CD4-positive, alpha-beta T cell treated with Interleukin-4 for 1 hour (primary cell): ENCODE data around the gene FRMD6.

Experiments used
- DNase-seq, 2 donors: peaks; one replicate each; pipeline ENCODE4 v3.0.0-alpha.2; 2020 to 2022

The FRMD6 gene

DNA sequence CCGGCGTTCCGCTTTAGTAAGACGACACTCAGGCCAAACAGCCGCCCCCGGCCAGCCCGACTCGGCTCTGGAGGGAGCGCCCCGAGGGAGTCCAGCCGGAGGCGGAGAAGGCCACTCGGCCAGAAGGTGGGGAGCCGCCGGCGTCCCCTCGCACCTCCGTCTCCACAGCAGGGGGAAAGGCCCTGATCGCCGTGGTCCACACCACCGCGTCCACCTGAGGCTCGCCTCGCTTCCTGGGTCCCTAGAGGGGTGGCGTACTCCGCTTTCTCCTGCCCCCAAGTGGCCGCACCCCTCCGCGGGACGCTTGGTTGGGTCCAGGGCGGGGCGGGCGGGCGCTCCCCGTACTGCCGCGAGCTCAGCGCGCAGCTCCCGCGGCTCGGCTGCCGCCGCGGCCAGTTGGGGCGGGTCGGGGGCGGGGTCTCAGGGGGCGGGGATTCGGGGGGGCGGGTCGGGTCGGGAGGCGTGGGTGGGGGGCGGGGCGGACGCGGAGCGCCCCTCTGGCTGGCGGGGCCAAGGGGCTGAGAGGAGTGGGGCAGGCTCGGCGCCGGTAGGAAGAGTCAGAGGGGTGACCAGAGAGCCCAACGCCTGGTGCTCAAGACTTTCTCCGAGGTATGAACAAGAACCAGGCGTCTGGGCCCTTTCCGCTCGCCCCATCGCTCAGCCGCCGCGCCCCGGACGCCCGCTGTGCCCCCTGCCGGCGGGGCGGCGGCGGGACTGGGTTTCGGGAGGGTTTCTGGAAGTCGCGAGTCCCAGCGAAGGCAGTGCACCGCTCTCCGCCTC is at the start of gene FRMD6:
Gene FRMD6 (plus strand): TSS at position 523 of the 780 bp plus-strand sequence. CDS start 37,927 bp downstream, outside the sequence.
- peak; percentile 79 to 87 for DNase-seq

DNA sequence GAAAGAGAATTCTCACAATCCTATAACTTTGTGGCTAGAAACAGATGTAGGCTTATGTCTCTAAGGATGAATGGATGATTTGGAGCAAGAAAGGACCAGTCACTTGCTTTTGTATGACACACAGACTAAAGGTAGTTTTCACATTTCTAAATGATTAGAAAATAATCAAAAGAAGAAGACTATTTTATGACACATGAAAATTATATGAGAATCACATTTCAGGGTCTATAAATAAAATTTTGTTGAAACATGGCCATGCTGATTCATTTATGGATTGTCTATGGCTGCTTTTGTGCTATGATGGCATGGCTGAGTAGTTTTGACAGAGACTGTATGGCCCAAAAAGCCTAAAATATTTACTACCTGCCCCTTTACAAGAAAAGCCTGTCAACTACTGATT is 49.4 kb upstream of the FRMD6 start:
- DNase-seq: no peak

DNA sequence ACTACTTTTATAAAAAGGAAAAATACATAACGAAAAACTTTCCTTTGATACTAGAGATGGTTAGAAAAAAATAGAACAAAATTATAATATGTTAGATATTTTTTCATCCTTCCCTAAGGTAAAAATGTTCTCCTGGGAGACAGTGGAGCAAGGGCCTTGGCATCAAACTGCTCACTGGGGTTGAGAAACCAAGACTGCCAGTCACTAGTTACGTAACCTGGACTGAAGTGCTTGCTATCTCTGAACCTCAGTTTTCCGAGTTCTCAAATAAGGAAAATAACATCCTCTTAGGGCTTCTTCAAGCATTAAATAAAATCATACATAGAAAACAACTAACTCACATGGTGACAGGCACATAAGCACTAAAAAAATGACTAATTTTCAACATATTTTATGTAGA is 48.2 kb upstream of the FRMD6 start:
- no peak for DNase-seq

DNA sequence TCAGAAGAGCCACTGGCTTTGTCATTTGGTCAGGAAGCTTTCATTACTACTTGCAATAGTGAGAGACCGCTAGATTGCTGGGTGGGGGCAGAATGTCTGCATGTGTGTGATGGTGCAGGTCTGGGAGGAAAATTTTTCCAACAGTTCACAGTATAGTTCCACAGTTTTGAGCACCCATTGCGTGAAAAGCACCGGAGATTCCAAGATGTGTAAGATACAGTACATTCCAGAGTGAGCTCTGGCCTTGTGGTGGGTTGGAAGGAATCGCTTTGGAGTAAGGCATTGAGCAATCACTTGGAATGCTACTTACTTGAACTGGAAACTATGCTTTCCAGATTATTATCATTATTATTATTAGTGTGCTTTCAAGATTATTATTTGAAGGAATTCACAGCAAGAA is 47.6 kb upstream of the FRMD6 start:
- no peak for DNase-seq

DNA sequence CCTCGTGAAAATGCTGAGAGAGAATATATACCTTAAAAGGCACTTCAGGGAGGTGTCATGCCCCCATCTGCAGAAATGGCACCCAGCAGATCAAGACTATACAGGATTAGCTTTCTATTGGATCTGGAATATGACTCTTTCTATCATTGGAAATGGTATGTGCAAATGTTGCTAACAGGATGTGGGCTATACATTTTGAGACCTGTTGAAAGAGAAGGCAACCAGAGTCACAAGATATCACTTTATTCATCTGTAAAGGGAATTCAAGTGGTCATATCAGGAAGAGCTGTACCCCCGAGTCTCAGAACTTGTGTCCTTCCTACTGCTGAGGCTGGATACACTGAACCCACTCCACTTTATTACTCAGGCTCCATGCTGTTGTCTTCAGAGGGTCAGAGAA is 46.1 kb upstream of the FRMD6 start:
- no peak for DNase-seq

DNA sequence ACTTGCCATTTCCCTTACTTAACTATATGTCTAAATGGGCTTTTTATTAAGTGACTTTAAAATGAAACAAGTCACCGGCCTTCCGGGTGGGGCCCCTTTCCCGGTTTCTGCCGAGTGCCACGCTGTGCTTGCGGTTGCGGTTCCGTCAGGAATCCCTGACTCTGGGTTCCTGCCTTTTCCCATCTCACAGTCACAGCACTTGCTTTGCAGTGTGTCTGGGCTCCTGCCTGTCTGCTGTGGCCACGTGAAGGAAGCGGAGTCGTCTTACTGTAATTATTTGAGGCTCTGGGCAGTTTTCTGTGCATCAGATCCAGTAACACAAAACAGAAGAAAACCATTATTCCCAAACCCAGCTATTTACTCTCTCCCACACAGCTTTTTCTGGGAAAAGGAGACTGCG is 44.0 kb upstream of the FRMD6 start:
- no peak for DNase-seq

DNA sequence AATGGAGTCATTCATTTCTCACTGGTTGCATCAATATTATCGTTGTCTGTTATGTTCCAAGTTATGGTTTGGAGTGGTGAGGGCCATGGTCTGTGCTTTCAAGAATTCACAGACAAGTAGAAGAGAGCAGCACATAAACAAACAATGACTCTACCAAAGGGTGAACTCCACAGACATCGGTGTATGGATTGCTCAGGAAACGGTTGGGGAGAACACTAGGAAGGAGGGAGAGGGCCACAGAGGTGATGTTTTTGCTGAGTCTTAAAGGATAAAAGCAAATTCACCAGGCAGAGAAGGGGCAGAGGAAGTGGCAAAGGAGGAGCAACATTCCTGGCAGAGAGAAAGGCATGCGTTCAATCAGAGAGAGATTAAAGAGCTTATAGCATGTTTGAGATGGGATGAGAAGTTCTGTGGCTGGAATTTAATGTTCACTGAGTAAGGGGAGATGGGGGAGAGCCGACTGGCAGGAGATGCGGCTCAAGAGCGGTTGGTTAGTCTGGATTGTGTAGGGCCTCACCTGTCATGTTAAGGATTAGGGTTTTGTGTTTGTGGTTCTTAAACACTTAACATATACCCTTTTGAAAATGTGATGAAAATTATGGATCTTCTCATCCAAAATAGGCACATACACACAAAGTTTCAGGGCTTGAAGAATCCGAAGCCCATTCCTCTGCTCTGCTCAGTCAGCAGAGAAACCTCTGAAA is 42.3 kb upstream of the FRMD6 start:
- DNase-seq: no peak

DNA sequence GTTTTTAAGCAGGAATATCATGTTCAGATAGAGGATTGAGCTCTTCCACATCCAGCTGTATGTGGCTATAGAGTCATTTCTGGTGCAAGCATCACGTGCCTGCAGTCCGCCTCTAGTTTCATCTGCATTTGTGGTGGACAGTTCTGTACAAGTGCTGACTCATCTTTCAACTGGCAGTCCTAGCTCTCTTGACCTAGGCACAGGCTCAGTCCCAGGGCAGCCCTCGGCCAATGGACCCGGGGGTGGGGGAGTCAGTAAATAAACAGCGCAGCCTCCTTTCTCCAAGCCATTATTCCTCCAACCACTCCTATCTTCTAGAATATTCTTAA is 41.8 kb upstream of the FRMD6 start:
- no peak for DNase-seq

DNA sequence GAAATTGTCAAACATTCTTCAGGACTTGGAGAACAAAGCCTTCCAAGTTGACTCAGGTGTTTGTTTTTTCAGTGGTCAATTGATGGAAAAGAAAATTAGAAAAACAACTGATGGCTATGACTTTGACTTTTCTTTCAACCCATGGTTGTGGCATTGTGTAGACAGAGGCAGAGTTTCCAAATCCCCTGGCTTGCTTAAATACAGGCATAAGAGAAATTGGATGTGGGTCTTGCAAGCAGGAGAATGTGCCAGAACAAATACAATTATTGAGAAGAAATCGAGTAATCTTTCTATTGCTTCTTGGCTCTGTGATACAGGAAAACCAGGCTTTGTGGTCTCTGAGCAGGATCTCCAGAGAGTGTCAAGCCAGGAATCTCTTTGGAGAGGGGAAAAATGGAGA is 40.9 kb upstream of the FRMD6 start:
- DNase-seq: no peak

DNA sequence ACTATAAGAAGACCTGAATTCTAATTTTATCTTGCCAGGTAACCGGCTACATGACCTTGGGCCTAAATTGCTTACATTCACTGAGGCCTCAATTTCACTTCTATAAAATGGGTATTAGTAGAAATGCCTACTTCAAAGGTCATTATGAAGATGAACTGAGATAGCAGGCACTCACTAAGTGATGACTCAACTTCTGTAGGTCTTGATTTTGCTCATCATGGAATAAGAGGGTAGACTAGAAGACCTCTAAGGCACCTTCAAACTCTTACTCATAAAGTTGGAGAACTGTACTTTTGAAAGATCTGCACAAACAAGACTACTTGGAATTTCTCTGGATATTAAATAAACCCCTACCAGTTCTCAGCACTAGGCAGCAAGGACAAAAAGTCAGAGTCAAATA is 39.3 kb upstream of the FRMD6 start:
- no peak for DNase-seq

DNA sequence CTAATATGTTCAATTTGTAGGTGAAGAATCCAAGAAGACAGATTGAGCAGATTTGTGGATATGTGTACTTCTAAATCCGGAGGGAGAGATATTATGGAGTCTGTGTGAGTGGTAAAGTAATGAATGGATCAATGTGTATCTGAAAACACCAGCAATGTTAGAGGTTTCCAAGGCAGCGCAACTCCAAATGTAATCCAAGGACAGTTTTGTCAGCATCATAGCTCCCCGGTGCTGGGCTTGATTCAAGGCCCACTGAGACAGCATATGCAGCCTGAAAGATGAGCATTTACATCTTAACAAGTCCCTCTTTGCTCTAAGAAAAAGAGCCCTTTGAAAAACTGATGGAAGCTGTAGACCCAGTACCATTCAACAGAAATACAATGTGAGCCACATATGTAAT is 38.3 kb upstream of the FRMD6 start:
- no peak for DNase-seq

DNA sequence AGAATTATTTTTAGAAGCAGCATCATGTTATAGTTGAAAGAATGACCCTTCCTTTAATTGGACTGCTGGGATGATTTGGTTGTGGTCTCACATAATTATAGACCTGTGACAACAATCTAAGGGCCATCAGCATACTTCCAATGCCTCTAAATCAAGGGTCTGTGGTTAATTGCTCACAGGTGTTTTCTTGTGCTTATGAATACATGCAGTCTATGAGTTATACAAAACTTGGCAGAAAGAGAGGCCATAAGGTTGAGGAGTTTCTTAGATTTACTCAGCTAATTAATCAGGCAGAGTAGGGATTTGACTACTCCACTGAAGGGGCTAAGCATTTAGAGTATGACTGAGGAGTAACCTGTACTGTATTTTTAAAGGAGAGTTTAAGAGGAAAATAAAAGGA is 37.0 kb upstream of the FRMD6 start:
- no peak for DNase-seq

DNA sequence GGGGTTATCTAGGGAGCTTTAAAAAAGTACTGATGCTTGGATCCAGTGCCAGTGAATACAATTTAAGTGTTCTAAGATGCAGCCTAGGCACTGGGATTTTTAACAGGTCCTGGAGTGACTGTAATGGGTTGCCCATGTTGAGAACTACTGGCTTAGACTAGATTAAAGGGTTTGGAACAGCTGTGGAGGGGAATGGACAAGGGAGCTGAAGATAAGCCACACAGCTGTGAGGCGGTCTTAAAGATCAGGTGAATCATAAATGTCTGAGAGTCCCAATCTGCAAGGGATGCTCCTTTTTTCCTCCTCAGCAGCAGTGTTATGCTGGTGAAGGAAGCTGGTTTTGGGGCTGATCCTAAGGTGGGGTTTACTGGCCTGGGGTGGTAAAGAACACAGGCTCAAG is 35.5 kb upstream of the FRMD6 start:
- DNase-seq: no peak

DNA sequence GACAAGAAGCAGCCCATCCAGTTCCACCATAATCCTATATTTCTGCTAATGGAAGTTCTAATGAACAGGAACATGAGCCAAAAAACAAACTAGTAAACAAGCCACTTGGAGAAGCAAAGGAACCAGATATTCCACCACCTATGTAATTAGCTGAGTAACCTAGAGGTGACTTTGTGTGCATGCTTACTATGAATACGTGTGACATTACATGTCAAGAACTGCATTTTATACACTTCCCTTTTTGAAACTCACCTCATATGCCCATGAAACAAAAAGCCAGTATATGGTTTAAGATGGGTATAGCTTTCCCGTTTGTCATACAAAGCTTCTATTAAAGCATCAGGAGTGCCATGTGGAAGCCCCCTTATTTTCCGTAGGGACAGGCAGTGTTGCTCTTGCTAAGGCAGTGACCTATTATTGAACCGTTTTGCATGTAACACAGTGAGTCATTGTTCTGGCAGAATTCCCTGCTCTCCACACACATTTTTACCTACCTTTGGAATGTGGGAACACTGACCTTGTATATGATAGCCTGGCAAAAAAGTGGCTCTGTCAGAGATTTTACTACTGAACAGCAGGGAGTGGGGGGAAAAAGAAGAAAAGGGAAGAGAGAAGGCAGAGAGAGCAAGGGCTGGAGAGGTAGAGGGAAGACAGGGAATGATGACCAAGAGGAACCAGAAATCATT is 34.8 kb upstream of the FRMD6 start:
- no peak for DNase-seq

DNA sequence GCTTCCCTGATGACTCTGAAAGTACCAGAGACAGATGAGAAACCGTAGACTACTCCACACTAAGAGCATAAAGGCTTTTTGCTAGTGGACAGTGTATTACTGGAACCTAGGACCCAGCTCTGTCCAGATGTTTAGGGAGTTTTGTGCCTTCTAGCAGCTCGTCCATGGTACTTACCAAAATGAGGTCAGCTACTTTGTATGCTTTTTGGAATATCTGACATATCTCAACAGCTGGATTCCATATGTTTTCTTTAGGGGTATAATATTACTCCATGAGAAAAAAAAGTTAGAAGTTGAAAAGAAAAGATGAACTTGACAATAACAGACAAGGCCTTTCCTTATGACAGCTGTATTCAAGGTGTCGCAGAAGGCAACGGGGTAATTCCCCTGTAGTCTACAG is 32.1 kb upstream of the FRMD6 start:
- no peak for DNase-seq

DNA sequence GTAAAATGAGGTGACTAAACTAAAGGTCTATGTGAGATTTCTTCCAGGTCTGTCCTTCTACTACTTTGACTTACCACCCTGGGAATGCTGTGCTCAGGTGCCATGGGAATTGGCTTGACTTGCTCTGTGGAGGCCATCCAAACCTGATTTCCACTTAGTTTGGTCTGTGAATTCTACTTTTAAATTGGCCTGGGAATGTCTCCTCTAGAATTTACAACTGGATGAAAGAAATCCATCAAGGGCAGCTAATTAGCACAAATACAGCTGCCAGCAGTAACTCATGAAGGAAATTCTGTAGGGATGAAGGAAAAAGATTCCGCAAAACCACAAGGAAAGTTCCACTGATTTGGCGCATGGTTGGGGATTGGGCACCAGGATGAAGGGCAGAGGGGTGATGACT is 31.7 kb upstream of the FRMD6 start:
- DNase-seq: no peak

DNA sequence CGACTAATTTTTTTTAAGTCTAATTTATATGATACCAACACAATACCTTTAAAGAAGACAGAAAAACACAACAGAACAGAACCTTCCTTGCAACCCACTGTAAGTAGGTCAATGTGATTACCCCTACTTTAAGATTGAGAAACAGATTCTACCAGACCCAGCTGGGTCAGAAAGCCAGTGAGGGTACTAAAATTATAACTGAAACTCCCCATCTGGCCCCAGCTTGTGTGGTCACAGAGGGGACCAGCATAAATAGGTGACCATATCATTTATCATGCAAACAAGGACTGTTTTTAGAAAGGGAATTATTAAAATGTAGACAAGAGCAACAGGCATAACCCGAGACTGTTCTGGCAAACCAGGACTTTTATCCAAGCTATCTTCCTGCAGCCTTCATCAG is 30.1 kb upstream of the FRMD6 start:
- no peak for DNase-seq

DNA sequence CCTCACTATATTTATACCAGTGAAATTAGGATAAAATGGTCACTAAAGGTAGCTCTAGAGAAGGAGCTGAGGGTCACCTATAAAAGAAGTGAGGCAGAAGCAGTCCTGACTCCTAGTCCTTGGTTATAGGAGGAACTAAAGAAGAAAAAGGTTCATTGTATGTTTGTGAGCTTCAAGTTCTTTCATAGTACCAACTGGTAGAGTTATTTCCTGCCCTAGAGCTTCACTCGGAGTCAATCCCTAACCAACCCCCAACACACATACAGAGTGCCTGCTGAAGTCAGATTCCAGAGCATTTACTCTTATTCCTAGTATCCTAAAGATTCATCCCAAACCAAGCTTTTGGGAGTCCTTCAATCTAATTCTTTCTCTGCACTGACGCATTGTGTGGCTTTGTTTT is 29.3 kb upstream of the FRMD6 start:
- DNase-seq: no peak

DNA sequence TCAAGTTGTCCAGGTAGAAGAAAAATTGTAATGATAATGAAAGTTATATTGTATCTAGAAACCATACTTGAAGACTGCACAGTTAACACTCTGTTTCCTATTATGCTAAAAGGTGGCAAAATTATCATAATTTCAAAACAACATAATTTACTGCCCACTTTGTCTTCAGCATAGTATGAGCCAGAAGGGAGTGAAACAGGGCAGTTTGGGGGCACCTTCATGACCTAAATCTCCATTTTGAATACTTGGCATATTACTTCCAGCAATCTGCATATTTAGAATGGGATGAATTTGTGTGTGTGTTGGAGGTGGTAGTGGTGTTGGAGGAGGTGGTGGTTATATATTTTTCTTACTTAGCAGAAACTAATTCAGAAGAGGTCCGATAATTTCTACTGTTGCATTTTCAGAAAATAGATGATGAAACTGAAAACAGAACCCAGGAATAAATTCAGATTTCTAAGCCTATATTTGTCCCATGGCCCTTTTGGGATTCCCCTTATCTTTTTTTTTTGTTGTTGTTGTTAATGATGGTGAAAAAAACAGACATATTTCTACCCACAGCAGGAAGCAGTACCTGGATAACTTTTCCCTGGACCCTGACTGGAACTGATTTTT is 26.6 kb upstream of the FRMD6 start:
- DNase-seq: no peak

DNA sequence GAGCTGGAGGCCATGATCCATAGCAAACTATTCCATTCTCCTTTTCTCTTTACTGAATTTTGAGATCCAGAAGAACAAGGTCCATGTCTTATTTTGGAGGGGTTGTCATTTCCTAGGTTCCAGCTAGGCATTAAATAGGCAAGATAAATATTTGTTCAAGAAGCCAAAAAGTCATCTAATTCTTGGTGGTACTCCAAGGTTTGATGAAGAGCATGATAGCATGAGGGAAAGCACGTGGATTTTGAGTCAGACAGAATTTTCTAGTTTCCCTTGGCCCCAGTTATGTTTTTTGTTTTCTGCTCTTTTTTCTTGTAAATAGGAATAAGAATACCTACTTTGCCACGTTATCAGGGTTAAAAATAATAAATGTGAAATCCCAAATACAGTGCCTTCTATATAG is 25.5 kb upstream of the FRMD6 start:
- DNase-seq: no peak

DNA sequence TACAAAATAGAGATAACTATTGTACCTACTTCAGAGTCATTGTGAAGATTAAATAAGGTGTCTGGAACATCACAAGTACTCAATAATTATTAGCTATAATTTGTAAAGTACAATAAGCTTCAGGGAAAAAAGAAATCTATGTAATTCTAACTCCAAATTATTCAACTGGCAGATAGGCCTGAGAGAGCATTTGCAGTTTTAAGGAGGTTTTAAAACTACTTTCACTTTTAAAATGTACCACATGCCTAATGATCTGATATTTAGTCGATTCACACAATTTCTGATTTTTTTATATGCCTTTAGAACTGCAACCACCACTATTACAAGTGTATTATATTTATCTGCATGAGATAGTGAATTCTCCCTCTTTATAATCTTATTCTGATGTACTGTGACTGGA is 24.9 kb upstream of the FRMD6 start:
- no peak for DNase-seq

DNA sequence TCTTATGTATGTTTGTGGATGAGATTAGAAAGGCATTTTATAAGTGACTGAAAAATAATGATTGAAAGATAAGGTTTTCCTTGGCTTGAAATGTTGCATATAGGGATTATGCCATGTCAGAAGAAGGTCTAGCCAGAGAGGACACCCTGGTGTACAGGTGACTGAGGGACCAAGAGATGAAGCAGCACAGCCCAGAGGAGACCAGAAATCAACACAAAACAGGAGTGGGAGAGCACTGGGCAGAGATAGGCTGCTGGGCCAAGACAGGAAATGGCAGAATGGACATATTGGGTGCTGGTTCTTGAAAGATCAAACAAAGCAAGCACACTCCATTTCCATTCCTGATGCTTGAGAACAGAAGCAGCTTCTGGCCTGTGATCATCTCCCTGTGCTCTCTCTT is 24.4 kb upstream of the FRMD6 start:
- no peak for DNase-seq

DNA sequence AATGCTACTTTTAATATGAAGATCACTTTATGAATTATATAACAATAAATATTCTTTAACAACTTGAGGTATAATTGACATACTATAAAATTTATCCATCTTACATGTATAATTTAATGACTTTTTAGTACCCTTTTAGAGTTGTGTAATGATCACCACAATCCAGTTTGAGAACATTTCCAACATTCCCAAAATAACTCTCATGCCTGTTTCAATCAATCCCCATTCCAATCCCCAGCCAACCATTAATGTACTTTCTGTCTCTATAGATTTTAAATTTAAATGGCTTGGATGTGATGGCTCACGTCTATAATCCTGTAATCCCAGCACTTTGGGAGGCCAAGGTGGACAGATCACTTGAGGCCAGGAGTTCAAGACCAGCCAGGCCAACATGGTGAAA is 23.5 kb upstream of the FRMD6 start:
- DNase-seq: no peak

DNA sequence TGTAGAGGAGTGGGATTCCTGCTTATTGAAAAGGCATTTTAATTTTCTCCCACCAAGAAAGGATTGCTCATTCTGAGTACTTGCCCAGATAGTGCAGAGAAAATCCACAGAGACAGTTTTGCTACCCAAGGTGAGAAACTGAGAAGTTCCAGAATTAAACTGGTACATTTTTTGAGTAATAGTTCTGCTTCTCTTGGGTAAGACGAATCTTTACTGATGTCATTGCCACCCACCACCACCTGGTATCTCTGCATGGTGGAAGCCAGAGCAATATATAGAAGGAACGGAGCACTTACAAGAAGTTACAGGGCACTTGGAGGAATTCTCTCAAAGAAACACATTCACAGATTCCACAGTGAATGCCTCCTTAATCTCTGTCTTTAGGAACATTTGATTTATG is 20.7 kb upstream of the FRMD6 start:
- no peak for DNase-seq
